ENCODE results near the gene ADAMTS15. TPM values are rescaled to one million over a fixed set of nuclear protein-coding genes. Genes with fewer than 3 reads are reported as not detected.
A peak's percentile ranks its signal among the peaks of the same experiment; 100 is the strongest.

The ADAMTS15 gene
- total RNA-seq, 1 experiment from 2014 or later, result 0.83 TPM

GRCh38 chr11:130519128-130519932 lies 70.9 kb downstream of the ADAMTS15 start:
- no peak for DNase-seq
- no TSS peak for BruUV-seq (replicated peaks)
- no peaks in the 10 kb centered on the region for H3K4me1 Mint-ChIP-seq (ENCODE audit: low read depth, unreplicated experiment)
- TF ChIP-seq CTCF (IDR thresholded peaks at IDR 0.05; ENCODE audit: unreplicated experiment), result no peak
- no peak overlapping the region for H3K4me3 Mint-ChIP-seq (ENCODE audit: low read depth, unreplicated experiment)
- CTCF ChIA-PET, result no interaction called here
- no peak overlapping the region for H3K27ac Mint-ChIP-seq (ENCODE audit: unreplicated experiment)
- no peaks in the 10 kb centered on the region for H3K9me3 Mint-ChIP-seq (ENCODE audit: low read depth, unreplicated experiment)
- no peaks in the 10 kb centered on the region for H3K27me3 Mint-ChIP-seq (ENCODE audit: unreplicated experiment)
- intact Hi-C loops (cut with micrococcal nuclease; ENCODE audit: unreplicated experiment), result no loop called here
- H3K36me3 Mint-ChIP-seq (ENCODE audit: insufficient read depth, unreplicated experiment), result no peaks in the 10 kb centered on the region

GRCh38 chr11:130520271-130520671 lies 71.8 kb downstream of the ADAMTS15 start:
- Mint-ChIP-seq H3K27ac (ENCODE audit: unreplicated experiment) (no peak overlapping the region), H3K4me3 (ENCODE audit: low read depth, unreplicated experiment) (no peak overlapping the region), H3K27me3 (ENCODE audit: unreplicated experiment) (no peaks in the 10 kb centered on the region), H3K4me1 (ENCODE audit: low read depth, unreplicated experiment) (no peaks in the 10 kb centered on the region), H3K9me3 (ENCODE audit: low read depth, unreplicated experiment) (no peaks in the 10 kb centered on the region), H3K36me3 (ENCODE audit: insufficient read depth, unreplicated experiment) (no peaks in the 10 kb centered on the region)
- no TSS peak for BruUV-seq (replicated peaks)
- CTCF ChIA-PET, result no interaction called here
- no peak for DNase-seq
- TF ChIP-seq CTCF (IDR thresholded peaks at IDR 0.05; ENCODE audit: unreplicated experiment), result no peak
- intact Hi-C loops (cut with micrococcal nuclease; ENCODE audit: unreplicated experiment), result no loop called here

- no peaks in the 10 kb centered on the region for H3K27me3 Mint-ChIP-seq (ENCODE audit: unreplicated experiment)
- no TSS peak for BruUV-seq (replicated peaks)
- CTCF ChIA-PET, result interaction anchor here (0.7 kb wide), 1 partner anchor 9 kb away, joined by 4 read pairs; no protein-coding TSS in a partner anchor
Measured at GRCh38 chr11:130522284-130522961, 74.0 kb downstream of the ADAMTS15 start.

GRCh38 chr11:130523166-130523565 lies 74.7 kb downstream of the ADAMTS15 start:
- H3K27me3 Mint-ChIP-seq (ENCODE audit: unreplicated experiment), result no peaks in the 10 kb centered on the region

More at GRCh38 chr11:130522284-130522961, 74.0 kb downstream of the ADAMTS15 start:
- peak; percentile 75 for DNase-seq
- no peak for TF ChIP-seq CTCF (IDR thresholded peaks at IDR 0.05; ENCODE audit: unreplicated experiment)
- H3K36me3 Mint-ChIP-seq (ENCODE audit: insufficient read depth, unreplicated experiment), result no peaks in the 10 kb centered on the region
- intact Hi-C loops (cut with micrococcal nuclease; ENCODE audit: unreplicated experiment), result no loop called here
- peak overlapping the region; percentile 50 for H3K27ac Mint-ChIP-seq (ENCODE audit: unreplicated experiment)
- no peak overlapping the region for H3K4me3 Mint-ChIP-seq (ENCODE audit: low read depth, unreplicated experiment)
- no peaks in the 10 kb centered on the region for H3K9me3 Mint-ChIP-seq (ENCODE audit: low read depth, unreplicated experiment)
- H3K4me1 Mint-ChIP-seq (ENCODE audit: low read depth, unreplicated experiment), result peaks cover 1% of the 10 kb centered on the region

More at GRCh38 chr11:130523166-130523565, 74.7 kb downstream of the ADAMTS15 start:
- H3K4me1 Mint-ChIP-seq (ENCODE audit: low read depth, unreplicated experiment), result peaks cover 9% of the 10 kb centered on the region
- H3K9me3 Mint-ChIP-seq (ENCODE audit: low read depth, unreplicated experiment), result no peaks in the 10 kb centered on the region
- no peak overlapping the region for H3K27ac Mint-ChIP-seq (ENCODE audit: unreplicated experiment)
- TF ChIP-seq CTCF (IDR thresholded peaks at IDR 0.05; ENCODE audit: unreplicated experiment), result no peak
- DNase-seq, result no peak
- intact Hi-C loops (cut with micrococcal nuclease; ENCODE audit: unreplicated experiment), result no loop called here
- no peak overlapping the region for H3K4me3 Mint-ChIP-seq (ENCODE audit: low read depth, unreplicated experiment)
- H3K36me3 Mint-ChIP-seq (ENCODE audit: insufficient read depth, unreplicated experiment), result no peaks in the 10 kb centered on the region
- no TSS peak for BruUV-seq (replicated peaks)
- CTCF ChIA-PET, result no interaction called here

Data from Calu3 (cell line).